ENCODE results near the gene CSK. TPM values are rescaled to one million over a fixed set of nuclear protein-coding genes. Genes with fewer than 3 reads are reported as not detected.

CSK gene
- total and polyA plus RNA-seq, 2 experiments from 2014 or later: 16.9 to 19.1 TPM

- peaks cover 15% of the 10 kb centered on the region for H4K20me1 ChIP-seq (ENCODE audit: insufficient read depth, poor library complexity, severe bottlenecking)
- TF ChIP-seq EZH2phosphoT487 (IDR thresholded peaks at IDR 0.05; ENCODE audit: low read depth, severe bottlenecking, unreplicated experiment) (no peak), EZH2 (IDR thresholded peaks at IDR 0.05; ENCODE audit: borderline replicate concordance) (no peak), CTCF (IDR thresholded peaks at IDR 0.05; ENCODE audit: poor library complexity) (no peak)
- peak overlapping the region; percentile 55 for H3K27ac ChIP-seq
- peaks cover 25% of the 10 kb centered on the region for H3K79me2 ChIP-seq
- no peak overlapping the region for H2AFZ ChIP-seq
- H3K9me3 ChIP-seq (ENCODE audit: low read depth): no peaks in the 10 kb centered on the region
- H3K4me2 ChIP-seq: peak overlapping the region; percentile 51
- no peaks in the 10 kb centered on the region for H3K36me3 ChIP-seq (replicated peaks; ENCODE audit: insufficient read depth, low read depth)
- no peaks in the 10 kb centered on the region for H3K9me2 ChIP-seq (replicated peaks; ENCODE audit: insufficient read depth)
- 82% methylated on average over 7 of the region's 7 CpGs for WGBS (ENCODE audit: low lambda C conversion rate, missing lambda C conversion rate)
- peaks cover 42% of the 10 kb centered on the region for H3K4me1 ChIP-seq (ENCODE audit: insufficient read depth)
- no peaks in the 10 kb centered on the region for H3K27me3 ChIP-seq
- no peak for DNase-seq (ENCODE audit: low spot score)
- H3K4me3 ChIP-seq: no peak overlapping the region
These were observed 2.7 kb upstream of the CSK start for GRCh38 chr15:74779162-74779648.

- no peak overlapping the region for H3K4me3 ChIP-seq
- H3K36me3 ChIP-seq (replicated peaks; ENCODE audit: insufficient read depth, low read depth): no peaks in the 10 kb centered on the region
- peak overlapping the region; percentile 55 for H3K27ac ChIP-seq
- H2AFZ ChIP-seq: no peak overlapping the region
- peaks cover 44% of the 10 kb centered on the region for H3K4me1 ChIP-seq (ENCODE audit: insufficient read depth)
- peak overlapping the region; percentile 99 for H3K4me2 ChIP-seq
- peaks cover 29% of the 10 kb centered on the region for H4K20me1 ChIP-seq (ENCODE audit: insufficient read depth, poor library complexity, severe bottlenecking)
- no peaks in the 10 kb centered on the region for H3K27me3 ChIP-seq
- H3K79me2 ChIP-seq: peaks cover 41% of the 10 kb centered on the region
- H3K9me3 ChIP-seq (ENCODE audit: low read depth): no peaks in the 10 kb centered on the region
- no peak for DNase-seq (ENCODE audit: low spot score)
- H3K9me2 ChIP-seq (replicated peaks; ENCODE audit: insufficient read depth): no peaks in the 10 kb centered on the region
- WGBS (ENCODE audit: low lambda C conversion rate, missing lambda C conversion rate): 65% methylated on average over 16 of the region's 16 CpGs
- no peak for TF ChIP-seq EZH2phosphoT487 (IDR thresholded peaks at IDR 0.05; ENCODE audit: low read depth, severe bottlenecking, unreplicated experiment)
- TF ChIP-seq EZH2 (IDR thresholded peaks at IDR 0.05; ENCODE audit: borderline replicate concordance): no peak
- TF ChIP-seq CTCF (IDR thresholded peaks at IDR 0.05; ENCODE audit: poor library complexity): no peak
These were observed 1.1 kb upstream of the CSK start for GRCh38 chr15:74780523-74781430.

GRCh38 chr15:74782259-74783071 is 585 bp downstream of the CSK start:
- no peaks in the 10 kb centered on the region for H3K9me3 ChIP-seq (ENCODE audit: low read depth)
- H3K9me2 ChIP-seq (replicated peaks; ENCODE audit: insufficient read depth): no peaks in the 10 kb centered on the region
- TF ChIP-seq EZH2phosphoT487 (IDR thresholded peaks at IDR 0.05; ENCODE audit: low read depth, severe bottlenecking, unreplicated experiment): no peak
- 2% methylated on average over 12 of the region's 72 CpGs for WGBS (ENCODE audit: low lambda C conversion rate, missing lambda C conversion rate)
- H3K4me2 ChIP-seq: peak overlapping the region; percentile 98
- peaks cover 46% of the 10 kb centered on the region for H3K4me1 ChIP-seq (ENCODE audit: insufficient read depth)
- DNase-seq (ENCODE audit: low spot score): peak; percentile 52
- H3K36me3 ChIP-seq (replicated peaks; ENCODE audit: insufficient read depth, low read depth): no peaks in the 10 kb centered on the region
- H2AFZ ChIP-seq: peak overlapping the region; percentile 83
- H3K27me3 ChIP-seq: no peaks in the 10 kb centered on the region
- peaks cover 58% of the 10 kb centered on the region for H3K79me2 ChIP-seq
- peaks cover 45% of the 10 kb centered on the region for H4K20me1 ChIP-seq (ENCODE audit: insufficient read depth, poor library complexity, severe bottlenecking)
- peak overlapping the region; percentile 60 for H3K27ac ChIP-seq
- H3K4me3 ChIP-seq: peak overlapping the region; percentile 99

Data from hepatocyte (in vitro differentiated cells).